ENCODE measurements around the gene UBE2Q1.

GRCh38 chr1:154556422-154556821, 2.0 kb downstream of the UBE2Q1 start:
- TF ChIP-seq EZH2 (IDR thresholded peaks at IDR 0.05; ENCODE audit: borderline replicate concordance, low read depth, low read length, severe bottlenecking) (no peak), CTCF (IDR thresholded peaks at IDR 0.05; ENCODE audit: borderline replicate concordance, extremely low read depth, low read length, poor library complexity, severe bottlenecking) (no peak)
